KG1 (cell line): Measurements from ENCODE around the gene PFAS.

Experiments used
- DNase-seq: peaks from one replicate; lab custom pipeline; 2025; lab: John Stamatoyannopoulos, UW

The PFAS gene

GRCh38 chr17:8310601-8311123 is 61.6 kb downstream of the PFAS start:
- no peak for DNase-seq

- DNase-seq, result no peak
Measured at GRCh38 chr17:8311131-8311790, 62.2 kb downstream of the PFAS start.

GRCh38 chr17:8312251-8312650 is 63.2 kb downstream of the PFAS start:
- DNase-seq, result no peak

GRCh38 chr17:8312726-8313600 is 63.9 kb downstream of the PFAS start:
- no peak for DNase-seq

GRCh38 chr17:8314797-8315763 is 66.0 kb downstream of the PFAS start:
- no peak for DNase-seq

GRCh38 chr17:8315764-8316217 is 66.7 kb downstream of the PFAS start:
- DNase-seq, result no peak

- DNase-seq, result no peak
Measured at GRCh38 chr17:8318010-8318935, 69.2 kb downstream of the PFAS start.
